ENCODE data around the gene FAM9C. TPM values are rescaled to one million over a fixed set of nuclear protein-coding genes. Genes with fewer than 3 reads are reported as not detected.

FAM9C gene
- total and polyA plus RNA-seq, 2 donors (not counting 3 experiments of a cell fraction or from before 2014, with no cell fraction given), result not detected

DNA sequence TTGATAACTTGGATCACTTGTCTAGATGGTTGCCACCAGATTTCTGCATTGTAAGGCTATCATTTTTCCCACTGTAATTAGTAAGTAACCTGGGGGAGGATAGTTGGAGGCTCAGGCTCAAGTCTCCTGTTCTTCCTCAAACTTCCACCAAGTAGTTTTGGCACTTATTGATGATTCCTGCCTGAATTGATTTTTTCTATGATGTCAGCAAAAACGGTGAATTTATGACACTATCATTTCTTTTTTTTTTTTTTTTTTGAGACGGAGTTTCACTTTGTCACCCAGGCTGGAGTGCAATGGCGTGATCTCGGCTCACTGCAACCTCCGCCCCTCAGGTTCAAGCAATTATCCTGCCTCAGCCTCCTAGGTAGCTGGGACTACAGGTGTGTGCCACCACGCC lies 57.1 kb downstream of the FAM9C start:
- Histone ChIP-seq H3K4me2 (ENCODE audit: insufficient read depth, low read length) (no peak overlapping the region), H4K20me1 (replicated peaks; ENCODE audit: control insufficient read depth, extremely low read depth, insufficient read depth, low read length) (no peaks in the 10 kb centered on the region), H3K79me2 (ENCODE audit: control insufficient read depth, insufficient read depth, low read length) (no peaks in the 10 kb centered on the region), H2AFZ (ENCODE audit: low read depth, low read length) (no peak overlapping the region), H3K27me3 (ENCODE audit: control insufficient read depth in 2 of 2, insufficient read depth in 2 of 2, low read length in 2 of 2) (no peaks in the 10 kb centered on the region), H3K9ac (replicated peaks; ENCODE audit: extremely low read depth, insufficient read depth, low read length) (no peak overlapping the region), H3K4me3 (replicated peaks in 1 of 3; ENCODE audit: insufficient read depth in 1 of 3, low read depth in 1 of 3, low read length in 3 of 3) (no peak overlapping the region), H3K4me1 (ENCODE audit: control insufficient read depth, extremely low read depth, insufficient read depth, low read length) (peaks cover 26% of the 10 kb centered on the region), H3K36me3 (ENCODE audit: control insufficient read depth in 2 of 2, extremely low read depth in 1 of 2, insufficient read depth in 2 of 2, low read length in 2 of 2) (no peaks in the 10 kb centered on the region), H3K9me3 (replicated peaks; ENCODE audit: control insufficient read depth, insufficient read depth, low read length) (no peaks in the 10 kb centered on the region), H3K9me1 (replicated peaks; ENCODE audit: control insufficient read depth, extremely low read depth, insufficient read depth, low read length) (no peaks in the 10 kb centered on the region), H3K27ac (ENCODE audit: insufficient read depth, low read depth, low read length) (no peak overlapping the region)
- DNase-seq (ENCODE audit: low read depth, low spot score) (no peak), FAIRE-seq (no peak)
- TF ChIP-seq FOS (IDR thresholded peaks at IDR 0.05; ENCODE audit: borderline replicate concordance, insufficient read depth, low read length) (no peak), EZH2 (IDR thresholded peaks at IDR 0.05; ENCODE audit: borderline replicate concordance, low read depth, low read length, severe bottlenecking) (no peak), JUN (IDR thresholded peaks at IDR 0.05; ENCODE audit: borderline replicate concordance, insufficient read depth, insufficient read length, low read depth) (no peak)
- TF ChIP-seq, protein P1, sequence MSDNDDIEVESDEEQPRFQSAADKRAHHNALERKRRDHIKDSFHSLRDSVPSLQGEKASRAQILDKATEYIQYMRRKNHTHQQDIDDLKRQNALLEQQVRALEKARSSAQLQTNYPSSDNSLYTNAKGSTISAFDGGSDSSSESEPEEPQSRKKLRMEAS (IDR thresholded peaks at IDR 0.05; ENCODE audit: insufficient read depth, insufficient read length), result no peak
- TF ChIP-seq, protein P2, sequence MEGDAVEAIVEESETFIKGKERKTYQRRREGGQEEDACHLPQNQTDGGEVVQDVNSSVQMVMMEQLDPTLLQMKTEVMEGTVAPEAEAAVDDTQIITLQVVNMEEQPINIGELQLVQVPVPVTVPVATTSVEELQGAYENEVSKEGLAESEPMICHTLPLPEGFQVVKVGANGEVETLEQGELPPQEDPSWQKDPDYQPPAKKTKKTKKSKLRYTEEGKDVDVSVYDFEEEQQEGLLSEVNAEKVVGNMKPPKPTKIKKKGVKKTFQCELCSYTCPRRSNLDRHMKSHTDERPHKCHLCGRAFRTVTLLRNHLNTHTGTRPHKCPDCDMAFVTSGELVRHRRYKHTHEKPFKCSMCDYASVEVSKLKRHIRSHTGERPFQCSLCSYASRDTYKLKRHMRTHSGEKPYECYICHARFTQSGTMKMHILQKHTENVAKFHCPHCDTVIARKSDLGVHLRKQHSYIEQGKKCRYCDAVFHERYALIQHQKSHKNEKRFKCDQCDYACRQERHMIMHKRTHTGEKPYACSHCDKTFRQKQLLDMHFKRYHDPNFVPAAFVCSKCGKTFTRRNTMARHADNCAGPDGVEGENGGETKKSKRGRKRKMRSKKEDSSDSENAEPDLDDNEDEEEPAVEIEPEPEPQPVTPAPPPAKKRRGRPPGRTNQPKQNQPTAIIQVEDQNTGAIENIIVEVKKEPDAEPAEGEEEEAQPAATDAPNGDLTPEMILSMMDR (IDR thresholded peaks at IDR 0.05; ENCODE audit: extremely low read depth in 1 of 2, insufficient read depth in 1 of 2, low read depth in 1 of 2, low read length in 2 of 2), result no peak
- BruUV-seq (replicated peaks), result no TSS peak
- dilution Hi-C loops (cut with MboI; ENCODE audit: extremely low pct_ligation_motif_present, low sequenced_read_pairs) (no loop called here), intact Hi-C loops (cut with micrococcal nuclease) (no loop called here)
- CTCF ChIA-PET, result no interaction called here
- POLR2A ChIA-PET, result interaction anchor here (1.2 kb wide), 1 partner anchor 10 kb away, joined by 3 read pairs; no protein-coding TSS in a partner anchor

DNA sequence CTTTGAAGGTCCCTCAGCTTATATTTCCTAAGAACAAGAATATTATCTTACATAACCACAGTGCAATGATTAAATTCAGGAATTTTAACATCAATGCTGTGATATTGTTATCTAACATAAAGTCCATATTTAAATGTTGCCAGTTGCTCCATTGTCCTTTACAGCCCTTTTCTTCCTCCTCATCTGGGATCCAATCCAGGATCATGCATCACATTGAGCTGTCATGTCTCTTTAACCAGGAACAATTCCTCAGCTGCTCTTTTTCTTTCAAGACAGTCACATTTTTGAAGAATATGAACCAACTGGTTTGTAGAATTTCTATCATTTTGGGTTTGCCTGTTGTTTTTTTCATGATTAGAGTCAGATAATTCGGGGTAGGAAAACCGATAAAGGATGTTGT lies 57.5 kb downstream of the FAM9C start:
- no peaks in the 10 kb centered on the region for H3K36me3 ChIP-seq (ENCODE audit: control insufficient read depth in 2 of 2, extremely low read depth in 1 of 2, insufficient read depth in 2 of 2, low read length in 2 of 2)
- no peak for FAIRE-seq
- no peaks in the 10 kb centered on the region for H3K79me2 ChIP-seq (ENCODE audit: control insufficient read depth, insufficient read depth, low read length)
- BruUV-seq (replicated peaks), result no TSS peak
- no peak overlapping the region for H3K4me3 ChIP-seq (replicated peaks in 1 of 3; ENCODE audit: insufficient read depth in 1 of 3, low read depth in 1 of 3, low read length in 3 of 3)
- H3K4me1 ChIP-seq (ENCODE audit: control insufficient read depth, extremely low read depth, insufficient read depth, low read length), result peaks cover 26% of the 10 kb centered on the region
- H2AFZ ChIP-seq (ENCODE audit: low read depth, low read length), result no peak overlapping the region
- no peak for DNase-seq (ENCODE audit: low read depth, low spot score)
- no peaks in the 10 kb centered on the region for H3K27me3 ChIP-seq (ENCODE audit: control insufficient read depth in 2 of 2, insufficient read depth in 2 of 2, low read length in 2 of 2)
- no peak for TF ChIP-seq FOS (IDR thresholded peaks at IDR 0.05; ENCODE audit: borderline replicate concordance, insufficient read depth, low read length)
- TF ChIP-seq, protein P1 (IDR thresholded peaks at IDR 0.05; ENCODE audit: insufficient read depth, insufficient read length), result no peak
- TF ChIP-seq POLR2A (IDR thresholded peaks at IDR 0.05; ENCODE audit: low read depth, low read length), result no peak
- TF ChIP-seq POLR2AphosphoS5 (IDR thresholded peaks at IDR 0.05; ENCODE audit: insufficient read depth, low read depth, low read length), result no peak
- TF ChIP-seq, protein P2 (IDR thresholded peaks at IDR 0.05; ENCODE audit: extremely low read depth in 1 of 2, insufficient read depth in 1 of 2, low read depth in 1 of 2, low read length in 2 of 2), result no peak
- TF ChIP-seq EZH2 (IDR thresholded peaks at IDR 0.05; ENCODE audit: borderline replicate concordance, low read depth, low read length, severe bottlenecking), result no peak
- TF ChIP-seq GATA2 (IDR thresholded peaks at IDR 0.05; ENCODE audit: insufficient read depth, insufficient read length, low read depth, low read length), result no peak
- no peak for TF ChIP-seq MYC (IDR thresholded peaks at IDR 0.05; ENCODE audit: low read depth, low read length)
- no peak for TF ChIP-seq JUN (IDR thresholded peaks at IDR 0.05; ENCODE audit: borderline replicate concordance, insufficient read depth, insufficient read length, low read depth)
- no peak overlapping the region for H3K27ac ChIP-seq (ENCODE audit: insufficient read depth, low read depth, low read length)
- H4K20me1 ChIP-seq (replicated peaks; ENCODE audit: control insufficient read depth, extremely low read depth, insufficient read depth, low read length), result no peaks in the 10 kb centered on the region
- dilution Hi-C loops (cut with MboI; ENCODE audit: extremely low pct_ligation_motif_present, low sequenced_read_pairs), result no loop called here
- ChIA-PET CTCF (no interaction called here), POLR2A (interaction anchor here (0.6 to 1.2 kb wide), 2 partner anchors 9 to 300 kb away, joined by 3 read pairs; no protein-coding TSS in a partner anchor)
- intact Hi-C loops (cut with micrococcal nuclease), result no loop called here
- H3K9ac ChIP-seq (replicated peaks; ENCODE audit: extremely low read depth, insufficient read depth, low read length), result no peak overlapping the region
- no peaks in the 10 kb centered on the region for H3K9me1 ChIP-seq (replicated peaks; ENCODE audit: control insufficient read depth, extremely low read depth, insufficient read depth, low read length)
- H3K9me3 ChIP-seq (replicated peaks; ENCODE audit: control insufficient read depth, insufficient read depth, low read length), result no peaks in the 10 kb centered on the region
- H3K4me2 ChIP-seq (ENCODE audit: insufficient read depth, low read length), result no peak overlapping the region

Data from endothelial cell of umbilical vein (primary cell).